GM12878 (cell line): Measurements from ENCODE around the gene FGF1. TPM values are rescaled to one million over a fixed set of nuclear protein-coding genes. Genes with fewer than 3 reads are reported as not detected.

Experiments
- ATAC-seq: fragments of 200-7000 bp; cut with Tn5 transposase; 3 replicates; pipeline ENCODE4 v1.9.1; 2020; ENCODE audit warnings: mild to moderate bottlenecking, moderate library complexity
- BruUV-seq: library from RNA; stranded (reverse); fragments of 400-500 nt; replicated peaks from 2 replicates; lab custom pipeline; 2021; lab: Mats Ljungman, UMichigan
- CTCF ChIA-PET: fragments of 300-600 bp; sonication (Branson Sonifier 250); formaldehyde crosslinking; extraction: SDS; loops from one replicate; lab custom pipeline; 2021; ENCODE audit warnings: inconsistent platforms; lab: Yijun Ruan, JAX
- POLR2A ChIA-PET: fragments of 350-600 bp; formaldehyde crosslinking; extraction: SDS; loops from one replicate; lab custom pipeline; 2021; ENCODE audit warnings: inconsistent platforms; lab: Charles Lee
- RAD21 ChIA-PET: fragments of 300-600 bp; sonication (Branson Sonifier 250); formaldehyde crosslinking; loops from one replicate; lab custom pipeline; 2023; ENCODE audit warnings: antibody characterized with exemption; ENCODE audit not compliant: unreplicated experiment; lab: Charles Lee
- SMC1A ChIA-PET: fragments of 300-600 bp; sonication (Branson Sonifier 250); formaldehyde crosslinking; loops from one replicate; lab custom pipeline; 2023; ENCODE audit not compliant: unreplicated experiment, uncharacterized antibody; lab: Charles Lee
- DNase-seq: peaks from one replicate; pipeline ENCODE4 v3.0.0-alpha.2; 2011; ENCODE audit warnings: low read depth, low spot score
- FAIRE-seq: peaks from 3 replicates; lab custom pipeline; 2011; peaks lifted over from hg19 to GRCh38; lab: Jason Lieb, UNC
- H2AFZ ChIP-seq: 2 replicates; pipeline ENCODE4 v1.6.0; 2011; ENCODE audit warnings: low read depth, low read length, control low read depth; ENCODE audit not compliant: control insufficient read depth
- H3K27ac ChIP-seq: 2 replicates; pipeline ENCODE4 v1.5.1; 2011; ENCODE audit warnings: control low read depth; ENCODE audit not compliant: control insufficient read depth, insufficient read depth
- H3K27me3 ChIP-seq, 2 experiments: replicated peaks in 1 of 2; 2 replicates each; pipeline versions ENCODE4 v1.6.0 to v1.6.1; 2011; ENCODE audit warnings: low read length in 1 of 2; ENCODE audit not compliant: control insufficient read depth in 2 of 2, insufficient read depth in 2 of 2
- H3K36me3 ChIP-seq, 2 experiments: 2 replicates each; pipeline ENCODE4 v1.5.1; 2011; ENCODE audit warnings: low read length in 1 of 2; ENCODE audit not compliant: control insufficient read depth in 2 of 2, insufficient read depth in 2 of 2
- H3K4me1 ChIP-seq: 2 replicates; pipeline ENCODE4 v1.6.1; 2011; ENCODE audit warnings: mild to moderate bottlenecking, low read length, moderate library complexity, mixed read lengths; ENCODE audit not compliant: control insufficient read depth, insufficient read depth
- H3K4me2 ChIP-seq: 2 replicates; pipeline ENCODE4 v1.6.0; 2011; ENCODE audit warnings: control low read depth; ENCODE audit not compliant: control insufficient read depth, insufficient read depth
- H3K4me3 ChIP-seq: fragments of 200-600 bp; sonication (generic); 2 replicates; pipeline ENCODE4 v1.5.1; 2016
- H3K79me2 ChIP-seq: 2 replicates; pipeline ENCODE4 v1.6.0; 2011; ENCODE audit warnings: low read length; ENCODE audit not compliant: control insufficient read depth, insufficient read depth
- H3K9ac ChIP-seq: 2 replicates; pipeline ENCODE4 v1.8.0; 2011; ENCODE audit warnings: low read length, control low read depth, mixed read lengths; ENCODE audit not compliant: control insufficient read depth, insufficient read depth
- H3K9me3 ChIP-seq: replicated peaks from 3 replicates; pipeline ENCODE4 v1.5.1; 2011; ENCODE audit warnings: mild to moderate bottlenecking, low read length; ENCODE audit not compliant: control insufficient read depth, insufficient read depth
- H4K20me1 ChIP-seq: 2 replicates; pipeline ENCODE4 v1.6.0; 2011; ENCODE audit not compliant: control insufficient read depth, insufficient read depth
- HDAC2 ChIP-seq: fragments of 200-600 bp; sonication (generic); IDR thresholded peaks from 2 replicates; pipeline ENCODE4 v1.6.1; 2017
- IRF4 ChIP-seq: IDR thresholded peaks from 2 replicates; pipeline ENCODE4 v1.6.1; 2011; ENCODE audit warnings: low read depth, low read length
- NR2C2 ChIP-seq: IDR thresholded peaks from 2 replicates; pipeline ENCODE4 v1.6.1; 2011; ENCODE audit warnings: borderline replicate concordance, low read depth; ENCODE audit not compliant: control insufficient read depth, insufficient read length
- PBX3 ChIP-seq: IDR thresholded peaks from 2 replicates; pipeline ENCODE4 v1.6.1; 2011; ENCODE audit warnings: mild to moderate bottlenecking, low read depth, low read length, moderate library complexity; ENCODE audit not compliant: insufficient replicate concordance
- SKIL ChIP-seq: fragments of 450-650 bp; IDR thresholded peaks from 2 replicates; pipeline ENCODE4 v1.6.1; 2017; ENCODE audit warnings: mild to moderate bottlenecking, low read depth, inconsistent platforms; ENCODE audit not compliant: poor library complexity, severe bottlenecking
- SREBF1 ChIP-seq: IDR thresholded peaks from 2 replicates; pipeline ENCODE4 v1.6.1; 2012; ENCODE audit warnings: mild to moderate bottlenecking, low read length
- ZBTB4 ChIP-seq: fragments of 450-650 bp; formaldehyde crosslinking; IDR thresholded peaks from 2 replicates; pipeline ENCODE4 v1.4.0; 2022; ENCODE audit warnings: mild to moderate bottlenecking, moderate library complexity
- ZNF622 ChIP-seq: fragments of 450-650 bp; IDR thresholded peaks from 2 replicates; pipeline ENCODE4 v1.6.1; 2017; ENCODE audit warnings: mild to moderate bottlenecking, inconsistent platforms
- WGBS: methylation state at CpG from one replicate; pipeline ENCODE4 v1.1.6; 2016; ENCODE audit warnings: low lambda C conversion rate; ENCODE audit not compliant: insufficient replicate concordance, insufficient coverage; ENCODE audit errors: missing lambda C conversion rate; 5-methylcytosine and 5-hydroxymethylcytosine counted together
- in situ Hi-C: fragments of 300-500 bp; cut with MboI; formaldehyde crosslinking; loops from 9 replicates; pipeline ENCODE4 v1.14.3; 2018; ENCODE audit warnings: mixed read lengths
- intact Hi-C: fragments of 100-400 bp; cut with micrococcal nuclease; formaldehyde crosslinking; loops from one replicate; pipeline ENCODE4 v1.14.2; 2022; ENCODE audit not compliant: unreplicated experiment
- polyA plus RNA-seq, 11 experiments: library from polyadenylated mRNA; depleted of rRNA in 4 of 11; unstranded in 6 of 11; stranded (reverse) in 5 of 11; fragments of >200 nt; fragmentation: Nextera tagmentation in 4 of 11; fragmentation: Illumina TruSeq in 1 of 11; extraction: Ambion mirVana in 4 of 11; extraction: Trizol in 1 of 11; gene quantifications; 1 replicate in 1 of 11; 2 replicates in 10 of 11; pipeline versions ENCODE4 v1.2.1 to v1.2.3, GENCODE V29; 2011 to 2016; ENCODE audit warnings: inconsistent platforms in 2 of 11, missing spikeins in 2 of 11, low read depth in 1 of 11
- total RNA-seq, 4 experiments: library from RNA; depleted of rRNA in 3 of 4; stranded (reverse); fragments of >200 nt in 3 of 4; fragmentation: Illumina TruSeq in 1 of 4; extraction: Trizol in 1 of 4; gene quantifications; 2 replicates each; pipeline versions ENCODE4 v1.2.1 to v1.2.3, GENCODE V29; 2013 to 2021
- TF ChIP-seq, protein P1 (sequence below): IDR thresholded peaks from 2 replicates; pipeline ENCODE4 v1.6.1; 2012; ENCODE audit warnings: mild to moderate bottlenecking, low read depth, low read length
- TF ChIP-seq, protein P2 (sequence below): fragments of 450-650 bp; IDR thresholded peaks from 2 replicates; pipeline ENCODE4 v1.6.1; 2017; ENCODE audit warnings: low read depth, mild to moderate bottlenecking, moderate library complexity

Gene FGF1
- total and polyA plus RNA-seq, 10 of the 15 experiments (the other 5 are each of a cell fraction or from before 2014, with no cell fraction given) = not detected

- no peak for DNase-seq
- TF ChIP-seq ZNF622 (no peak), HDAC2 (no peak), ZBTB4 (CRISPR knock-in tag) (no peak), IRF4 (no peak), NR2C2 (no peak), SKIL (no peak), SREBF1 (no peak), PBX3 (no peak)
- TF ChIP-seq, protein P1, sequence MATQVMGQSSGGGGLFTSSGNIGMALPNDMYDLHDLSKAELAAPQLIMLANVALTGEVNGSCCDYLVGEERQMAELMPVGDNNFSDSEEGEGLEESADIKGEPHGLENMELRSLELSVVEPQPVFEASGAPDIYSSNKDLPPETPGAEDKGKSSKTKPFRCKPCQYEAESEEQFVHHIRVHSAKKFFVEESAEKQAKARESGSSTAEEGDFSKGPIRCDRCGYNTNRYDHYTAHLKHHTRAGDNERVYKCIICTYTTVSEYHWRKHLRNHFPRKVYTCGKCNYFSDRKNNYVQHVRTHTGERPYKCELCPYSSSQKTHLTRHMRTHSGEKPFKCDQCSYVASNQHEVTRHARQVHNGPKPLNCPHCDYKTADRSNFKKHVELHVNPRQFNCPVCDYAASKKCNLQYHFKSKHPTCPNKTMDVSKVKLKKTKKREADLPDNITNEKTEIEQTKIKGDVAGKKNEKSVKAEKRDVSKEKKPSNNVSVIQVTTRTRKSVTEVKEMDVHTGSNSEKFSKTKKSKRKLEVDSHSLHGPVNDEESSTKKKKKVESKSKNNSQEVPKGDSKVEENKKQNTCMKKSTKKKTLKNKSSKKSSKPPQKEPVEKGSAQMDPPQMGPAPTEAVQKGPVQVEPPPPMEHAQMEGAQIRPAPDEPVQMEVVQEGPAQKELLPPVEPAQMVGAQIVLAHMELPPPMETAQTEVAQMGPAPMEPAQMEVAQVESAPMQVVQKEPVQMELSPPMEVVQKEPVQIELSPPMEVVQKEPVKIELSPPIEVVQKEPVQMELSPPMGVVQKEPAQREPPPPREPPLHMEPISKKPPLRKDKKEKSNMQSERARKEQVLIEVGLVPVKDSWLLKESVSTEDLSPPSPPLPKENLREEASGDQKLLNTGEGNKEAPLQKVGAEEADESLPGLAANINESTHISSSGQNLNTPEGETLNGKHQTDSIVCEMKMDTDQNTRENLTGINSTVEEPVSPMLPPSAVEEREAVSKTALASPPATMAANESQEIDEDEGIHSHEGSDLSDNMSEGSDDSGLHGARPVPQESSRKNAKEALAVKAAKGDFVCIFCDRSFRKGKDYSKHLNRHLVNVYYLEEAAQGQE = no peak
- TF ChIP-seq, protein P2, sequence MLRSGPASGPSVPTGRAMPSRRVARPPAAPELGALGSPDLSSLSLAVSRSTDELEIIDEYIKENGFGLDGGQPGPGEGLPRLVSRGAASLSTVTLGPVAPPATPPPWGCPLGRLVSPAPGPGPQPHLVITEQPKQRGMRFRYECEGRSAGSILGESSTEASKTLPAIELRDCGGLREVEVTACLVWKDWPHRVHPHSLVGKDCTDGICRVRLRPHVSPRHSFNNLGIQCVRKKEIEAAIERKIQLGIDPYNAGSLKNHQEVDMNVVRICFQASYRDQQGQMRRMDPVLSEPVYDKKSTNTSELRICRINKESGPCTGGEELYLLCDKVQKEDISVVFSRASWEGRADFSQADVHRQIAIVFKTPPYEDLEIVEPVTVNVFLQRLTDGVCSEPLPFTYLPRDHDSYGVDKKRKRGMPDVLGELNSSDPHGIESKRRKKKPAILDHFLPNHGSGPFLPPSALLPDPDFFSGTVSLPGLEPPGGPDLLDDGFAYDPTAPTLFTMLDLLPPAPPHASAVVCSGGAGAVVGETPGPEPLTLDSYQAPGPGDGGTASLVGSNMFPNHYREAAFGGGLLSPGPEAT = no peak
These were observed 68.3 kb downstream of the FGF1 start for GRCh38 chr5:142617416-142618129.

More at GRCh38 chr5:142617416-142618129, 68.3 kb downstream of the FGF1 start:
- no peak for FAIRE-seq
- Histone ChIP-seq H2AFZ (no peak overlapping the region), H3K4me2 (peak overlapping the region; percentile 15; the same call in 1 of the 2 replicates), H3K27me3 (no peaks in the 10 kb centered on the region; a peak in 2 of 4 replicates), H3K36me3 (no peaks in the 10 kb centered on the region), H3K4me3 (no peak overlapping the region), H3K4me1 (peaks cover 3% of the 10 kb centered on the region; the same call in 1 of the 2 replicates), H3K9ac (no peak overlapping the region), H4K20me1 (peaks cover 3% of the 10 kb centered on the region; the same call in 1 of the 2 replicates), H3K9me3 (no peaks in the 10 kb centered on the region), H3K79me2 (no peaks in the 10 kb centered on the region), H3K27ac (no peak overlapping the region)
- intact Hi-C loops = no loop called here
- ChIA-PET SMC1A (no interaction called here), CTCF (no interaction called here), POLR2A (interaction anchor here (0.6 kb wide), 1 partner anchor 41 kb away, joined by 3 read pairs; no protein-coding TSS in a partner anchor), RAD21 (interaction anchor here (0.8 kb wide), 1 partner anchor 38 kb away, joined by 3 read pairs; no protein-coding TSS in a partner anchor)
- peak; percentile 50 for ATAC-seq
- 57% methylated on average over 5 of the region's 5 CpGs for WGBS
- no TSS peak for BruUV-seq
- in situ Hi-C loops = no loop called here
